HG03565 (cell line): Measurements from ENCODE around the gene TMEM158.

Source experiments
- ATAC-seq: cut with Tn5 transposase; IDR thresholded peaks from one replicate; pipeline ENCODE4 v1.9.1; 2021; ENCODE audit warnings: mild to moderate bottlenecking, moderate library complexity; ENCODE audit not compliant: unreplicated experiment

TMEM158 gene

DNA sequence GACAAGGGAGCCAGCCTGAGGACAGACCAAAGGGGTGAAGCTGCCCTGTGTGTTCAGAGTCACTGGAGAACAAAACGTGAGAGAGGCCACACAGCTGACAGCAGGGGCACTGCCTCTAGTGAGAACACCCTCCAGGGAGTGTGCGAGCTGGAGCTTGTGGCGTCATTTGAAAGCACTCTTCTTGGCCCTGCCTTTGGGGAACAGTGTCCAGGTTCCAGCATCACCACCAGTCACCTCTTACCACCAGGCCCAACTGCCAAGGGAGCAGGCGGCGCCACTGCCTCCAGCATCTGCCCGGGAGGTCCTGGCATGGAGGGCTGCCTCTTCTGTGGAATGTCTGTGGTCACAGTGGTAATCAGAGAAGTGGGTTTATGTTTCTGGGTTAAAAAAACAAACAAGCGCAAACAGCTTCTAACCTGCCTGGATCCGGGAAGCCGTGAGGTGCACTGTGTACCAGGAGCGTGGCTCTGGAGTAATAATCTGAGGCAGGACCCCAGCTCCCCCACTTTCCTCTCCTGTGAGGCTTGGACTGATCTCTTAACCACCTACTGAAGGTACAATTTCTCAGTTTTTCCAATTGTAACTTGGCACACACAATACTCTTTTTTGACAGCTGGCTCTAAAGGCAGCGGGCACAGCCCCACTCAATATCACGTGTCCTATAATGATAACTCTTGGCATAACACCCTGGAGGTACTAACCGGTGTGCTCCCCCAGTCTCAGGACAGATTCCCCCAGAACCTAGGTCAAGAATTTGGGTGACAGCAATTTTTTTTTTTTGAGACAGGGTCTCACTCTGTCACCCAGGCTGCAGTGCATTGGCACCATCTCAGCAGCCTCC is 47.7 kb downstream of the TMEM158 start:
- ATAC-seq = no peak

DNA sequence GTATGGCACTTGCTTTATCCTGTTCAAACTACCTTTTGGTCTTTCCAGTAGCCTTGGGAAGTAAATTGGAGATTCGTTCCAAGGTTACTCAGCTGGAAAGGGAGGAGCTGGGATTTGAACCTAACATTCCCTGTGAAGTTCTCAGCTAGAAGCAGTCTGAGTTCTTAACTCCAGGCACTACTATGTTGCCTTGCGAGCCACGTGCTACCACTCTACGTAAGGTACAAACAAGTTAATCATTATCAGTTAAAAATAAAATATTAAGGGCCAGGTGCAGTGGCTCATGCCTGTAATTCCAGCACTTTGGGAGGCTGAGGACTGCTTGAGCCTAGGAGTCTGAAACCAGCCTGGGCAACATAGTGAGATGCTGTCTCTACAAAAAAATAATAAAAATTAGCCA is 49.2 kb downstream of the TMEM158 start:
- no peak for ATAC-seq
